HuH-7.5 (cell line): ENCODE data around the gene DDX31.

Experiments used
- DNase-seq: peaks from one replicate; pipeline ENCODE4 v3.0.0; 2011; ENCODE audit warnings: low spot score

DDX31 gene

DNA sequence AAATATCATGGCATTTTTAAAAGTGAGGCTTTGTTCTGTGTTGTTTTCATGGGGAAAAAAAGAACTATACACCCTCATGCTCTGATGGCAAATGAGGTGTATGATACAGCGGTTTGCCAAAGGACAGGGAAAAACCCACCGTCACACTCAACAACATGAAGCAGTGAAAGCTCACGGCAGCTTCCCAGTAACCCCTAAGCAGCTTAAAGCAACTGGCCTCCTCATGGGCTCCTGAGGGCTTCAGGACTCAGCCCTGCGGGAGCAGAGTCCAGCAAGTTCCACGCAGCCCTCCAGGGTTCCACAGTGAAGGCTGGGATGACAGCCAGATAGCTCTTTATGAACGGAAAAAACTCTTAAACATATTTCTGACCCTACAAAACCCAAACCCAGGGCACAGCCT lies 74.5 kb downstream of the DDX31 start:
- no peak for DNase-seq

DNA sequence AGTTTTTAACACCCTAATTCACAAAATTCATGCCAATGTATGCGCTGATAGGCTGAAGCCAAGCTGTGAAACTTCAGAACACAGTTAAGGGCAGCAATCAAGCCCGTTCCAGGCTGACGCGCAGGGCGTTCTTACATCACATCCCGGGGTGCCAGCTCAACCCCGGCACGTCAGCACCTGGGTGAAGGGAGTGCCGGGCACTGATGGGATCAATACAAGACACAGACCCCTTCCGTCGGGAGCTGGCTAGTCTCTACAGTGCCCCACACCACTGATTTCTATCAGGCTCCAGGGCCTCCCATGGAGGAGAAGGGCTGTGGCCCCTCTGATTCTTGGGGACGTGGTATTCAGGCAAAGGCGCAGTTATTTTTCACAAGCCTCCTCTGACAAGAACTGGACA lies 75.4 kb downstream of the DDX31 start:
- no peak for DNase-seq

DNA sequence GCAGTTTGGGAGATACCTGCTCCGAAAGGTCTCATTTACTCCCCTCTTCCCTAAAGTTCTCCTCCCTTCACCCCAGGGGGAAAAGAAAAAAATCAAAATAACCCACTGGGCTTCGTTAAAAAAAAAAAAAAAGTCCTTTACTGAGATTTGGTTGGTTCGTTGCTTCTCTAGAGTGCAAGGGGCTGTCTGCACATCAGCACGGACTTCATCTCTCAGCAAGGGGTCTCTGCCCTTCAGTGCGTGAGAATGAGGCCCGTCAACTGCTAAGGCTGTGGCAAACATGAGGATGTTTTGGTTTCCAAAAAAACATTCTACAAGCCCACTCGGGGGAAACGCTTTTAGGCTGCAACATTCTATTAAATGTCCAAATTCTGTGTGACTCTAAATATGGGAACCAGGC lies 77.3 kb downstream of the DDX31 start:
- DNase-seq, result no peak

DNA sequence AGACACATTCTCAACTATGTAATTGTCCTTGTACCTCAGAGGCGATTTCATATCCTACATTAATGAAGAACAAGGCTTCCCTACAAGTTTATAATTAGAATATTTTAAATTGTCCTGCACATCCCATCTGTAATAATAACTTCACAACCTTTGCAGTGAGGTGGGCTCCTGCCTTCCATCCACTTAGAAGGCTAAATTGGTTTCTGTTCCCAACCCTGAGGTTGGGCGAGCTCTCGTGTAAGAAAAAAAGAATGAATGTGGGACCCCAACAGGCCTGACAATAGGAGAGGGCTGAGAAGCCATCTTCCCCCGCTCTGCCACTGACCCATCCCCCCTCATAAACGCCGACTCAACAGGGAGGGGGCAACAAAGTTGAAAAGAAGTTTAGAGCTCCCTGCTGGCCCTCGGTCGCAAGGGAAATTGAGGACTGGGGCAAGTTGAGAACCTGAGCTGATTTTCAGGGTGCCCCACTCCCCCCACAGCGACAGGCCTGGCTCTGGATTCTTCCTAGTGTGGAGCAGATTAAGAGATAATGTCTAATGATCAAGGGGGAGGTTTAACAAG lies 78.0 kb downstream of the DDX31 start:
- DNase-seq, result no peak

DNA sequence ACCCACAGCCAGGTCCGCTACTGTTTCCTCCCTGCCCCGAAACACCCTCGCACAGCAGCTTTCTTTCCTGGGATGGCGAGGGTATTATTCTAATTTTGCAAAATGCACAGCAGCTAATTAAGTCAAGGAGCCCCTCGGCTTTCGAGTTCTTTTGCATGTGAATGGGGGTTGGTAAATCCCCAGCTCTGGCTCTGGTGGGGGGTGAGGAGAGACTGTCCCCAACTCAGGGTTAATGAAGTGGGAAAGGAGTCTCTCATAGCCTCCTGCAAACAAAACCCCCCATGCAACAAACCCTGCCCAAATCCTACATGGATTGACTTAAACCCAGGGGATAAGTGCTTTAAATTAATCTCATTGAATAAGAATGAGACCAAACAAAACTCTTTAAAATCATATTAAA lies 78.5 kb downstream of the DDX31 start:
- no peak for DNase-seq

DNA sequence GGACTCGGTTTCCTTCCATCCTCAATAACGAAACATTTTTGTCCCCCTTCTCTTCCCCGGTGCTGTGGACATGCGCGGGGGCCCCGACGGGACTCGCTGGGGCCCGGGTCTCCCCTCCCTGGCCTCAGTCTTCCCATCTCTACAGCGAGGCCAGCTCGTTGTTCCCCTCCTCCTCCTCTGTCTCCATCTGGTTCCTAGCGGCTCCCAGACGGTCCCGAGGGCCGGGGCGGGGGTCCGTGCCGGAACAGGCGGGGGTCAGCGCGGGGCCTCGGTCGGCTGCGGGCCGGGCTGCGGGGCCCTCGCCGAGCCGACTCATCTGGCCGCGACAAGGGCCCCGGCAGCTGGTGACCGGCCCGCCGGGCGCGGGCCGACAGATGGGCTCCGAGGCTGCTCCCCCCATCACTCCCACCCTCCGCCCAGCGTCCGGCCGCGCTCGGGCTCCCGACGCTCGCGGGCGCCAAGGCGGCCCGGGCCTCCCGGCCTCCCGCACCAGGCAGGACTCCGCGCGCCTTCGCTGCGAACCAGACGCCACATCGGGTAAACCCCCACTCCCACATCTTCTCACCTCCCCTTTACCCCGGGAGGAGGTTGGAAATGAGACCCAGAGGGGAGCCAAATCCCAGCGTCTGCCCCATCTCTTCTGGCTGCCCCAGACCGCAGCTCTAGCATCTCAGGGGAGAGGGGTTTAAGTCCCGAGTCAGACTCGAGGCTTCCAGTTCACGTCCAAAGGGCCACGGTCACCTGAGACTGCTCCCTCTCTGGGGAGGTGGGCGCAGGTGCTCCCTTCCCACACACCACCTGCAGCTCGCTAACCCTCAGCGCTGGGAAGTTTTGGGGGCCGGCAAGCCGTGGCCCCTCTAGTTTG lies 79.2 kb downstream of the DDX31 start:
- DNase-seq, result no peak

DNA sequence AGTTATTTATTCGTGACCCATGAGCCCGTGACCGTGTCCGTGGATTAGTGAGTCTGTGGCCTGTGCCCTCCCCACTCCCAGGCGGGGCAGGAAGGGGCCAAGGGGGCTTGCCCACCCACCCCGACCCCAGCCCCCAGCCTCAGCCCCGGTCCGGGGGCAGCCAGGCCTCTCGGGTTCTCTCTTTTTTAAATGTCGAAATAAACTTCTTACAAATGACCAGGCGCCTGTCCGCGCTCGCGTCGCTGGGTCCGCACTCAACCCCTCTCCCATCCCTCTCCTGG lies 79.8 kb downstream of the DDX31 start:
- no peak for DNase-seq

DNA sequence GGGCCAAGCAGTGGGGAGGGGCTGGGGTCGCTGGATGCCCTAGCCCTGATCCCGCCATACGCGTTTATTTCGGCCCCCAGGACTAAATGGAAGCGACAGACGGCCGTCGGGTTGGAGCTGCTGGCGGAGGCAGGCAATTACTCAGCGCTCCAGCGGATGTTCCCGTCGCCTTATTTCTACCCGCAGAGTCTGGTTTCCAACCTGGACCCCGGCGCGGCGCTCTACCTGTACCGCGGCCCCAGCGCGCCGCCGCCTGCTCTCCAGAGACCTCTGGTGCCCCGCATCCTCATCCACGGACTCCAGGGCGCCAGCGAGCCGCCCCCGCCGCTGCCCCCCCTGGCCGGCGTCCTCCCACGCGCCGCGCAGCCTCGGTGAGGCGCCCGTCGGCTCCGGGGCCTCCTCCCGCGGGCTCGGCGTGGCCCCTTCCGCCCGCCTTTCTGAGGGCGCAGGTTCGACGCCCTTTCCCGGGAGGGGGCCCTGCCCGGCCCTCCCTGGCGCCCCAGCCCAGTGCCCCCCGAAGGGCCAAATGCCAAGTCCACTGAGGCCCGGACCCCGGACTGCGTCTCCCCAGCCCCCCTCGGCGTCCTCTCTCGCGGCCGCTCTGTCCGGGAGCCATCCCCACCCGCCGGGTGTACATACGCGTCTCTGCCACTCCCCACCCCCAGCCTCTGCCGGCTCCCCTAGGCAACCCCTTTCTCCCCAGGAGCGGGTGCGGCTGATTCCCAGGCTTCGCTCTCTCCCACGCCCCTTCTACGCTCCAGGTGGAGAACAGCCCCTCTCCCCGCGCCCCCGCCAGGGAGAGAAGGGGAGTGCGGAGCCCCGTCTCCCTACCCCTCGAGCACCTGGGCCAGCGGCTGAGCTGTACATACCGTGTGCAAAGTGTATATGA lies 80.4 kb downstream of the DDX31 start:
- DNase-seq, result no peak

DNA sequence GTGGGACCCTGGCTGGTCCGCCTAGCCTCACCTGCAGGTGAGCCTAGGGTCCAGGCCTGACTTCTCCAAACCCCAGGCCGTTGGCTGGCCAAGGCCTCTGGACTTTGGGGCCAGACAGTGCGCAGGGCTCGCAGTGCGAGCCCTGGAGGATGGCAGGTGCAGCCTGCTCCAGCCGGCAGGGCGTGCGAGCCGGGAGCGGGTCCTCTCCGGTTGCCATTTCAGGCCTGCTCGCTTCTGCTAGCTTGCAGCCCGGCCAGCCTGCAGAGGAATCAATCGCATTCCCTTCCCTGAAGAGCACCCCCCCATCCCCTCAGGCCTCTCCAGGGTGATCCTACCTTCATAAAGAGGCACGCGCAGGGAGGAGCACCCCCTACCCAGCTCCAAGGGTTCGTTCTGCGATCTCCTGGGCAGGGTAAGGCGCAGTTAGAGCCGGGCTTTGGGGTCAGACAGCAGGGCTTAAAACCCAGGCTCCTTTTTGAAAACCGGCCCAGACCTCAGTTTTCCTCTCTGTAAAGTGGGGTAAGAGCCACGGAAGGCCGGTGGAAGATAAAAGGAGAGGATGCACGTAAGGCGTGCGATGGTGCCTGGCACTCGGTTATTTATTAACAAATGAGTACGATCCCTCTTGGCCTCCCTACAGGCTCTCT lies 81.2 kb downstream of the DDX31 start:
- no peak for DNase-seq

DNA sequence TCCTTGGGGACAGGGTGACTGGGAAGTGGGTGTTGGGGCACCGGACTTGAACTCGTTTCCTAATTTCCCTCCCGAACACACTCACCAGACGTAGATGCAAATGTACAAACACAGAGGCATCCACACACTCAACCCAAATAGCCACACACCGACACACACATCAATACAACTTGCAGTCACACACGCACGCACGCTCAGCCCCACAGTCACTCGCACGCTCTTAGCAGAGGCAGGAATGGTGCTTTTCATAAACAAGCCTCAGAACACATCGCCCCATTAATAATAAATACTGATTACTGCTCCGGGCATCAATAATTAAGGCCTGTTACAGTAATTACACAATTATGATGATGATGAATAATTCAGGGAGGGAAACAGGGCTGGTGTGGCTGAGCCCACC lies 81.7 kb downstream of the DDX31 start:
- no peak for DNase-seq

DNA sequence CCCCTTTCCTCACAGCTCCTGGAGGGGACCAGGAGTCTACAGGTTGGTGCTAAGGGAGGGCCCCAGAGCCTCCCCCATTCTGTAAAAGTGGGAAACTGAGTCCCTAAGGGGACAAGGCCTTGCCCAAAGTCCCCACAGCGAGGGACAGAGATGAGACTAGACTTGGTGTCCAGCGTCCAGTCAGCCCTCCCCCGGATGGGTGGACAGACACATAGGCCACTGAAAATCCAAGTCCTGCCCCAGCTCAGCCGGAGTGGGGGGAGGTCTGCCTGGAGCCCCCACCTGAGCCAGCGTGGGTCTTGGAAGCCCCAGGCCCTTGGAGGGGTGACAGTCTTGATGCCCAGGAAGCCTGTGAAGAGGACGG lies 82.2 kb downstream of the DDX31 start:
- no peak for DNase-seq

DNA sequence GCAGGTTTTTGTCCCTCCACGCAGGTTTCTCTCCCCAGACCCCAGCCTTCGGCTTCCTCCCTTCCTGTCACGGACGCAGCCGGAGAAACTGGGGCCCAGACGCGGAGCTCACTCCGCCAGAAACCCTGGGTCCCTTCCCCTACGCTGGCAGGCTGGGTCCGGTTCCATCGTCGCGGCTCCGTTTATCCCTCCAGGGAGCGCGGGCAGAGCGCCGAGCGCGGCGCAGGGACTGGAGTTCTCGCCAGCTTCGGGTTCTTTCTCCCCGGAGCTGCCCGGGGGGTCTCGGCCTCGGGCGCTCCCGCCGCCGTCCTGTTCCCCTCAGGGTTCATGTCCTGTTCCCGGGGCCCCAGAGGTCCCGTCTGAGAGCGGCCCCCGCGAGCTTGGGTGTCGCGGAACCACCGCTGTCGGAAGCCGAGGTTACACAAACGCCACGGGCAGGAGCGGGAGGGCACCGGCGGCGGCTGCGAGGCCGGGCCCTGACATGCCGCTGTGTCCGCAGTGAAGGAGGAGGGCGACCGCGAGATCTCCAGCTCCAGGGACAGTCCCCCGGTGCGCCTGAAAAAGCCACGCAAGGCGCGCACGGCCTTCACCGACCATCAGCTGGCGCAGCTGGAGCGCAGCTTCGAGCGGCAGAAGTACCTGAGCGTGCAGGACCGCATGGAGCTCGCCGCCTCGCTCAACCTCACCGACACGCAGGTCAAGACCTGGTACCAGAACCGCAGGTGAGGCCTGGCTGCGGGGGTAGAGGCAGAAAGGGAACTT lies 82.8 kb downstream of the DDX31 start:
- no peak for DNase-seq

DNA sequence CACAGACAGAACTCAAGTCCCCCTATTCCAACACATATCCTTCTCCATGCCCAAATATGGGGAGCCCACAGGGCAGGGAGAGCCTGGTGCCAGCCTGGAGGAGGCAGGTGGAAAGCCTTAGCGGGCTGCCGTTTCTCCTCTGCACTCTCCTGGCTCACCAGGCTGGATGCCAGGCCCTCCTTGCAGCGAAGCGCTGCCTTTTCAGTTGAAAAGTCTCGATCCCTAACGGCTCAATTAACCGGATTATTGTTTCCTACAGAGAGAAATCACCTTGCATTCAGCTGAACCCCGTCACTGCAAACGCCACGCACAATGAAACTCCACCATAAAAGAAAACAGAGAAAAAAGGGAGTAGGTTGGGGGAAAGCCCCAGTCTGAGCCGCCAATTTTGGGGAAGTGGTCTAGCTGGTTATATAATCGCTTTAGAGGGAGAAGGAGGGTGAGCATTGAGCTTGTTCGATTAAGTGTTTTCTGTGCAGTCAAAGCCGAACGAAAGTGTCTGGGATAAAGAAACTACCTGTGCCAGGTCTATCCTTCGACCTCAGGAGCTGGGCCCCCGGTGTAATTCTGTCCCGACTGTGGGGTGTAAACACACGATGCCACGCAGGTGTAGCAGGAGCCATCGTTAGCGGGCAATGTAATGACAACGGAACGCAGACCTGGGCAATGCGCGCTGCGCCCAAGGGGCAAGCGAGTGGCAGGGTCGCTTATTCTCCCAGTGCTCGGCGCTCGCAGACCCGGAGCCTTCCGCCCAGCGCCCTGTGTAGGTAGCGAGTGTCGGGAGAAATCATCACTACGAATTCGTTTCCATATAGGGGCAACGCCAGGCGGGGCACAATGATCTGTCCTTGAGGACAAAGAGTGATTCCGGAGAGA lies 83.6 kb downstream of the DDX31 start:
- no peak for DNase-seq

DNA sequence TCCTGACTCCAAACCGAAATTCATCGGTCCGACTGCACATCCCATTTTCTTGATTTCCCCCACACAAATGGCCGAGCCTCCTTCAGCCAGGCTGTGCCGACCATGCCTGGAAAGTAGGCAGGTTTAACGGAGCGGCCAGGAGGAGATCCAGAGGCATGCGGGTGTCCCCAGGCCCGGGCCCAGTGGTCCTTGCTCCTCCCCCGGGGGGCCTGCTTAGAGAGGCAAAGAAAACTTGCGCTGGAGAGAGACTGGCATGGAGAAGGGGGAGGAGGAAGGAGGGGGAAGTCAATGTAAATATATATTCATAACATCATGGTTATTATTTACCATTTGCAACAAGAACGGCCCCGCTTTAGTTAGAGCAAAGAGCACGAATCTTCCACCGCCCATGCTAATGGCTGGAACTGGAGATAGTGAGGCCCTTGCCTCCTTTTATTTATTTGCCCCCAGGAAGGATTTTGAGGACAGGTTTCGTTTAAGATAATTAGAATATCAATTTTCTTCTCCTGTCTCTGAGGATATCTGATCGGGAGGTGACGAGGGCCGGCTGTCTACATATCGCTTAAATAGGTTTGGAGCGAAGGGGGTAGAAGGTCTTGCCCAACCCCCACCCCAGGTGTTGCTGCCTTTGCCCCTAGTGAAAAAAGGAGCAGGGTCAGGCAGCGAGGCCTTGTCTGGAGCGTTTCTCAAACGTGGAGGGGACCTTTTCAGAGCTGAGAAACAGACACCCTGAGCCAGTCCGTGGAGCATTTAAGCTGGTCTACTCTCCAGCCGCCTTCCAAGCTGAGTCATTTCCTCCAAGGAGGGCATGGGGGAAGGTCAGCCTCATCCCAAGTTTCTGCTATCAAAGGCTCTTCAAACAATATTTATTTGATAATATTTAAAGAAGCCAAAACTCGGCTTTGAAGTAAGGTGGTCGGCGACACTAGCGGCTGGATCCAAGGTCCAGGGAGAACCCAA lies 84.9 kb downstream of the DDX31 start:
- DNase-seq, result no peak

DNA sequence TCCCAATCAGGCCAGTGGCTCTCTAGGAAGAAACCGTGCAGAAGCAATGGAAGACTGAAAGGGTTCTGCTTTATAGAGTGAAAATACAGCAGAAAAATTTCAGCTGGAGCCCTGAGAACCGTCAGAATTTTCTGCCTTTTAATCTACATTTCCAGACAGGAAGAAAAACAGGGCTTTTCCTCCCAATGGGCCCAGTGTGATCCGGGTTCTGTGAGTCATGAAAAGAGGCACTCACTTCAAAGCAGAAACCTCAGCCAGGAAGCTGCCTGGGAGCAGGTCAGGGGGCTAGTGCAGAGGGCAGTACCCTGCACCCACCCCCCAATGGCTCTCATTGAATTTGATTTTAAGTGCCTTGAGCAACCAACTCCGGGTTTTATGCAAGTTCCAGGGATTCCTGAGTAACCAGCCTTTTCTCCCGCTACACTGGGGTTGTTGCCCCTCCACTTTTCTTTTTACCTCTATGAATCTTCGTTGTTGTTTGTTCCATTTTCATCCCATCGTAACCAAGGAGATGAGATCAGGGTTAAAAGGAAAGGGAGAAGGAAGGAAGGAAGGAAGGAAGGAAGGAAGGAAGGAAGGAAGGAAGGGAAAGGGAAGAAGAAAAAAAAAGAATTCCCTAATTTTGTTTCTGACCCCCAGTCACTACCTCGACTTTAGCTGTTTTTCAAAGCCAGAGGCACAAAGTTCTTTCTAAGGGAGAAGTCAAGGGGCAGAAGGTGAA lies 86.0 kb downstream of the DDX31 start:
- DNase-seq, result no peak

DNA sequence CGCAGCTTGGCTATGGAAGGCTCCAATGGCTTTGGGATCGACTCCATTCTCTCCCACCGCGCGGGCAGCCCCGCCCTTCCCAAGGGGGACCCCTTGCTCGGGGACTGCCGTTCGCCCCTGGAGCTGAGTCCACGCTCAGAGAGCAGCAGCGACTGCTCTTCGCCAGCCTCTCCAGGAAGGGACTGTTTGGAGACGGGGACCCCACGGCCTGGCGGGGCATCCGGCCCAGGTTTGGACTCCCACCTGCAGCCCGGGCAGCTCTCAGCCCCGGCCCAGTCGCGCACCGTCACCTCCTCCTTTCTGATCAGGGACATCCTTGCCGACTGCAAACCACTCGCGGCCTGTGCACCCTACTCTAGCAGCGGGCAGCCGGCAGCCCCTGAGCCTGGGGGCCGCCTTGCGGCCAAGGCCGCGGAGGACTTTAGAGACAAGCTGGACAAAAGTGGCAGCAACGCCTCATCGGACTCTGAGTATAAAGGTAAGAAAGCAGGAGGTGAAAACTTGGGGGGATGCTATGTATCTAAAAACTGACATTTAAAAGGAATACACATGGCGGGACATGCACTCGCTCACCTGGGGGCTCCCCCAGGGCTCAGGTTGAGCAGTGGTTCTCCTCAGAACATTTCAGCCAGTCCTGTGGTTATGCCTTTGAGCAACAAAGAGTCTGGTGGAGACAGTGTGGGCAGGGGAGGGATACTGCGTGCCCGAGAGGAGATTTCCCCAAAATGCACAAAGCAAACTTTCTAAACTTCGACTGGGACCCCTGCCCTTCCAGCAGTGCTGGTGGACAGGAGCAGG lies 86.8 kb downstream of the DDX31 start:
- DNase-seq, result no peak

DNA sequence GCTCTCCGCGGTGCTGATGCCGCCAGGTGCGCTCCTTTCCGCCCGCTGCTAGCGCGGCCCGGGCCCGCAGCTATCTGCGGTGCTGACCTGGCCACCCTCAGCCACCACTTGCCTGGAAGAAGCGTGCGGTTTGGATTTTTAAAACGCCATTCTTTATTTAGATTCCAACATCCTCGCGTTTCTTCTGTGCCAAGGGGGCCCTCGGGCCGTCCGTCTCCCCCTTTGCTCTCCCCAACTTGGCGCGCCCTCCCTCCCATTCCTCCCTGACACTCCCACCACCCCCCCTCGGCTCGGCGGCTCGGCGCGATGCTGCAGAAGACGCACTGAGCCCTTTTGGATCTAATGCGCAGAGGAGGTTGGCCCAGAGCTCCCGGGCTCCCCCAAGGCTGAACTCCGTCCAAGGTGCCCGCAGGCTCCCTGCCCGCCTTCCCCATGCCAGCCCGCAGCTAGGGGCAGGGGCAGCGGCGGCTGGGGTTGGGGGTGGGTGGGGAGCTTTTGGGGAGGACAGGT lies 87.5 kb downstream of the DDX31 start, which contains the start of gene BARHL1:
BARHL1 (plus strand) TSS at position 331 of the 510 bp plus-strand sequence. CDS start 192 bp downstream, outside the sequence.
- DNase-seq, result no peak

DNA sequence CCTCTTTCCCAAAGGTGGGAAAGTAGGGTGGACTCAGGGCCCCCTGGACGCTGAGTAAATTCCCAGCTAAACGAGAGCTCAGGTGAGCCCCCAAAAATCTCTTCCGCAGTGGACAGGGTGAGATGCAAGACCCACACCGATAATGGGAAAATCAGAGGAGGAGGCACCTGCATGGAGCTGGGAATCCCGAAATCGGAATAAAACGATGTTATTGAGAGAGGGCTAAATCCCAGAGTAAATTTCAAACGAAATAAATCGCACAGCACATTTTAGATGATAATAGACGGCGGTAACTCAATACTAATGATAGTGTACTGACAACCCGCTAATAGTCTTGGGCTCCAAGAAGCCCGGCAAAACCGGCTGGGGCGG lies 90.4 kb downstream of the DDX31 start:
- no peak for DNase-seq
